HepG2 (cell line): Measurements from ENCODE around the gene NKPD1. TPM values are rescaled to one million over a fixed set of nuclear protein-coding genes. Genes with fewer than 3 reads are reported as not detected.

ENCODE experiments used
- ERF ChIP-seq: IDR thresholded peaks from 2 replicates; pipeline ENCODE4 v1.6.1; 2018; ENCODE audit warnings: missing biosample characterization, missing genetic modification reagents
- HMGA1 ChIP-seq: sonication (generic); formaldehyde crosslinking; conservative IDR thresholded peaks from 2 replicates; pipeline ENCODE4 v1.4.0; 2020; ENCODE audit warnings: missing genetic modification reagents
- HMGXB3 ChIP-seq: sonication (generic); formaldehyde crosslinking; IDR thresholded peaks from 2 replicates; pipeline ENCODE4 v1.4.0; 2020; ENCODE audit warnings: missing genetic modification reagents, borderline replicate concordance
- MAFK ChIP-seq, 2 experiments: IDR thresholded peaks in 1 of 2; conservative IDR thresholded peaks in 1 of 2; 2 replicates each; pipeline ENCODE4 v1.6.1; 2011; ENCODE audit warnings: improper control_type of control experiment in 2 of 2, low read length in 2 of 2
- MTF1 ChIP-seq: sonication (generic); formaldehyde crosslinking; IDR thresholded peaks from 2 replicates; pipeline ENCODE4 v1.5.0; 2020; ENCODE audit warnings: missing genetic modification reagents
- NR2C2 ChIP-seq: sonication (generic); formaldehyde crosslinking; IDR thresholded peaks from 2 replicates; pipeline ENCODE4 v1.4.0; 2020; ENCODE audit warnings: missing genetic modification reagents, mild to moderate bottlenecking, moderate library complexity, borderline replicate concordance
- POGZ ChIP-seq: sonication (generic); formaldehyde crosslinking; IDR thresholded peaks from 2 replicates; pipeline ENCODE4 v1.4.0; 2020; ENCODE audit warnings: mild to moderate bottlenecking, missing genetic modification reagents
- RBM22 ChIP-seq: fragments of 200-400 bp; formaldehyde crosslinking; optimal IDR thresholded peaks from 2 replicates; pipeline ENCODE3; 2017; ENCODE audit warnings: mild to moderate bottlenecking, low read length, moderate library complexity
- SP5 ChIP-seq: IDR thresholded peaks from 2 replicates; pipeline ENCODE4 v1.6.1; 2016; ENCODE audit warnings: low read depth, borderline replicate concordance
- SPEN ChIP-seq: sonication (generic); formaldehyde crosslinking; IDR thresholded peaks from 2 replicates; pipeline ENCODE4 v1.5.1; 2020; ENCODE audit warnings: low read depth, mild to moderate bottlenecking, missing genetic modification reagents
- TAF1 ChIP-seq: sonication (generic); formaldehyde crosslinking; IDR thresholded peaks from 2 replicates; pipeline ENCODE4 v1.4.0; 2020; ENCODE audit warnings: missing genetic modification reagents
- TBP ChIP-seq: sonication (generic); formaldehyde crosslinking; IDR thresholded peaks from 2 replicates; pipeline ENCODE4 v1.5.0; 2020; ENCODE audit warnings: missing genetic modification reagents
- TCF12 ChIP-seq, 2 experiments: fragments of 450-650 bp in 1 of 2; sonication (generic) in 1 of 2; formaldehyde crosslinking in 1 of 2; IDR thresholded peaks; 2 replicates each; pipeline versions ENCODE4 v1.6.1 to v1.8.0; 2017 to 2022; ENCODE audit warnings: antibody characterized with exemption in 1 of 2, mild to moderate bottlenecking in 1 of 2, missing genetic modification reagents in 1 of 2, moderate library complexity in 1 of 2
- ZNF121 ChIP-seq: sonication (generic); formaldehyde crosslinking; IDR thresholded peaks from 2 replicates; pipeline ENCODE4 v1.5.0; 2020; ENCODE audit warnings: mild to moderate bottlenecking, missing genetic modification reagents
- ZNF274 ChIP-seq: sonication (generic); formaldehyde crosslinking; IDR thresholded peaks from 2 replicates; pipeline ENCODE4 v1.5.1; 2020; ENCODE audit warnings: mild to moderate bottlenecking, missing genetic modification reagents
- ZNF292 ChIP-seq: sonication (generic); formaldehyde crosslinking; IDR thresholded peaks from 2 replicates; pipeline ENCODE4 v1.8.1; 2022; ENCODE audit warnings: mild to moderate bottlenecking, low read depth, missing genetic modification reagents, borderline replicate concordance
- ZNF317 ChIP-seq: sonication (generic); formaldehyde crosslinking; IDR thresholded peaks from 2 replicates; pipeline ENCODE4 v1.5.0; 2020; ENCODE audit warnings: mild to moderate bottlenecking, missing genetic modification reagents
- ZNF335 ChIP-seq: sonication (generic); formaldehyde crosslinking; IDR thresholded peaks from 2 replicates; pipeline ENCODE4 v1.4.0; 2020; ENCODE audit warnings: missing genetic modification reagents
- ZNF484 ChIP-seq: sonication (generic); formaldehyde crosslinking; IDR thresholded peaks from 2 replicates; pipeline ENCODE4 v1.5.1; 2020; ENCODE audit warnings: mild to moderate bottlenecking, low read depth, missing genetic modification reagents, borderline replicate concordance
- ZNF564 ChIP-seq: sonication (generic); formaldehyde crosslinking; IDR thresholded peaks from 2 replicates; pipeline ENCODE4 v1.8.1; 2023; ENCODE audit warnings: mild to moderate bottlenecking, missing genetic modification reagents
- ZNF720 ChIP-seq: sonication (generic); formaldehyde crosslinking; IDR thresholded peaks from 2 replicates; pipeline ENCODE4 v1.4.0; 2020; ENCODE audit warnings: missing genetic modification reagents
- ZSCAN9 ChIP-seq: IDR thresholded peaks from 2 replicates; pipeline ENCODE4 v1.6.1; 2016; ENCODE audit warnings: borderline replicate concordance
- polyA plus RNA-seq, 8 experiments: library from polyadenylated mRNA; depleted of rRNA in 3 of 8; stranded (reverse) in 7 of 8; unstranded in 1 of 8; fragments of >200 nt; fragmentation: Illumina TruSeq in 4 of 8; extraction: Trizol in 4 of 8; gene quantifications; 2 replicates each; pipeline versions ENCODE4 v1.2.1 to v1.2.3, GENCODE V29; 2011 to 2016; ENCODE audit warnings: low read depth in 4 of 8, missing spikeins in 1 of 8, mixed read lengths in 1 of 8; ENCODE audit not compliant: insufficient read depth in 1 of 8
- total RNA-seq, 5 experiments: library from RNA; depleted of rRNA; stranded (reverse); fragments of >200 nt; fragmentation: Illumina TruSeq; extraction: Trizol; gene quantifications; 2 replicates each; pipeline ENCODE4 v1.2.3, GENCODE V29; 2016; ENCODE audit warnings: low read depth in 1 of 5
- TF ChIP-seq, protein P1 (sequence below): IDR thresholded peaks from 2 replicates; pipeline ENCODE4 v1.6.1; 2012; ENCODE audit warnings: low read length, improper control_type of control experiment

NKPD1 gene
- total and polyA plus RNA-seq, 2 of the 13 experiments (the other 11 are each of a cell fraction or from before 2014, with no cell fraction given), result 0.03 TPM; not detected in 1

DNA sequence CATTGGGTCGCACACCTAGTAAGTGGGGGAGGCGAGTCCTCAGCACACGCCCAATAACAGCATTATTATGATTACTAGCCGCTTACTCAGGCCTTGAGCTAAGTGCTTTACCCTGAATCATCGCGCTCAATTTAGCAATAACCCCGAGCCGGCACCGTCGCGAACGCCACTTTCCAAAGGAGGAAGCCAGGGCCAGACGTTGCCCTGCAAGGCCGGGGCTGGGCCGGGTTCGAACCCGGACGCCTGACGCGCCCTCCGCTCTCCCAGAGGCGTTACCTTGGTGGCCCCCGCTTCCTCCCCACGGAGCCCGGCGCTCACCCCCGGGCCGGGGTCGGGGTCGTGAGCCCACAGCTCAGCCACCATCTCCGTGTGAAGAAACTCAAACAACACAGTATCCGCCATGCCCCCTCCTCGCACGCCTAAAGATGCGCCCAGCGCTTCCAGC lies 17.1 kb upstream of the NKPD1 start, which contains the start of gene TRAPPC6A (continued):
- no peak for TF ChIP-seq MAFK (conservative IDR thresholded peaks at IDR 0.05 in 1 of 2, IDR thresholded peaks at IDR 0.05 in 1 of 2; ENCODE audit: low read length in 2 of 2)
- TF ChIP-seq ZNF274 (CRISPR knock-in tag), result no peak
- TF ChIP-seq TAF1, result peak; percentile 80
- TF ChIP-seq ZNF564 (CRISPR knock-in tag), result no peak
- TF ChIP-seq ERF, result 0 out of 2 replicates have a peak, but pooled peaks have one; percentile 8
- no peak for TF ChIP-seq ZNF484 (CRISPR knock-in tag)
- no peak for TF ChIP-seq SP5 (CRISPR knock-in tag)
- TF ChIP-seq ZNF720, result no peak
- TF ChIP-seq ZNF335, result peak; percentile 20; the same call in 1 of the 2 replicates
- no peak; the same call in 1 of the 2 replicates for TF ChIP-seq SPEN (CRISPR knock-in tag)
- TF ChIP-seq MTF1 (CRISPR knock-in tag), result no peak
- no peak for TF ChIP-seq ZNF292
- no peak for TF ChIP-seq HMGA1
- TF ChIP-seq ZNF317, result peak; percentile 46; the same call in 1 of the 2 replicates
- TF ChIP-seq HMGXB3 (CRISPR knock-in tag), result no peak
- TF ChIP-seq TCF12 (IDR thresholded peaks at IDR 0.05), result no peak
- no peak for TF ChIP-seq TCF12 (CRISPR knock-in tag; IDR thresholded peaks at IDR 0.05)
- TF ChIP-seq TBP, result no peak
- TF ChIP-seq, protein P1, sequence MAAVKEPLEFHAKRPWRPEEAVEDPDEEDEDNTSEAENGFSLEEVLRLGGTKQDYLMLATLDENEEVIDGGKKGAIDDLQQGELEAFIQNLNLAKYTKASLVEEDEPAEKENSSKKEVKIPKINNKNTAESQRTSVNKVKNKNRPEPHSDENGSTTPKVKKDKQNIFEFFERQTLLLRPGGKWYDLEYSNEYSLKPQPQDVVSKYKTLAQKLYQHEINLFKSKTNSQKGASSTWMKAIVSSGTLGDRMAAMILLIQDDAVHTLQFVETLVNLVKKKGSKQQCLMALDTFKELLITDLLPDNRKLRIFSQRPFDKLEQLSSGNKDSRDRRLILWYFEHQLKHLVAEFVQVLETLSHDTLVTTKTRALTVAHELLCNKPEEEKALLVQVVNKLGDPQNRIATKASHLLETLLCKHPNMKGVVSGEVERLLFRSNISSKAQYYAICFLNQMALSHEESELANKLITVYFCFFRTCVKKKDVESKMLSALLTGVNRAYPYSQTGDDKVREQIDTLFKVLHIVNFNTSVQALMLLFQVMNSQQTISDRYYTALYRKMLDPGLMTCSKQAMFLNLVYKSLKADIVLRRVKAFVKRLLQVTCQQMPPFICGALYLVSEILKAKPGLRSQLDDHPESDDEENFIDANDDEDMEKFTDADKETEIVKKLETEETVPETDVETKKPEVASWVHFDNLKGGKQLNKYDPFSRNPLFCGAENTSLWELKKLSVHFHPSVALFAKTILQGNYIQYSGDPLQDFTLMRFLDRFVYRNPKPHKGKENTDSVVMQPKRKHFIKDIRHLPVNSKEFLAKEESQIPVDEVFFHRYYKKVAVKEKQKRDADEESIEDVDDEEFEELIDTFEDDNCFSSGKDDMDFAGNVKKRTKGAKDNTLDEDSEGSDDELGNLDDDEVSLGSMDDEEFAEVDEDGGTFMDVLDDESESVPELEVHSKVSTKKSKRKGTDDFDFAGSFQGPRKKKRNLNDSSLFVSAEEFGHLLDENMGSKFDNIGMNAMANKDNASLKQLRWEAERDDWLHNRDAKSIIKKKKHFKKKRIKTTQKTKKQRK, result no peak
- TF ChIP-seq NR2C2 (CRISPR knock-in tag), result 0 out of 2 replicates have a peak, but pooled peaks have one; percentile 11
- no peak for TF ChIP-seq ZSCAN9
- no peak for TF ChIP-seq RBM22
- TF ChIP-seq ZNF121, result no peak
- peak; percentile 57; the same call in 1 of the 2 replicates for TF ChIP-seq POGZ
